ENCODE results near the gene EHF.

EHF gene

DNA sequence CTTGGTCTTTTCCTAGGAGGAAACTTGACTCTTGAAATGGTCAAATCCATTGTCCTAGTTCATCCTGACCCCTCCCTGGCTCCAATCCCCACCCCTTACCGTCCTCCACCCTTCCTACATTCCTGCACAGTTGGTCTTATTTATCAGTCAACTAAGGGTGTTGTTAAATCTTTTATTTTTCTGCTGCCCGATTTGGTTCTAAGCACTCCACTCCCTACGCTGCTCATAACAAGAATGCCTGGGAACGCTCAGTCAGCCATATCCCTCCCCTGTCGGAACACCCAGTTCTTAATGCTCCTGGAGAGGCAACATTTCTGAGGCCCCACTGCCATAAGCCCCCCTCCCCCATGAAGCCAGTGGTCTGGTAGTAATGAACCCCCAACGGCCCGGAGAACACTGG lies 9.7 kb downstream of the EHF start:
- H3K36me3 Mint-ChIP-seq, result no peaks in the 10 kb centered on the region
- peaks cover 14% of the 10 kb centered on the region for H3K4me1 Mint-ChIP-seq
- peaks cover 1% of the 10 kb centered on the region for H3K27me3 Mint-ChIP-seq
- H3K4me3 Mint-ChIP-seq, result no peak overlapping the region
- H3K9me3 Mint-ChIP-seq, result no peaks in the 10 kb centered on the region
- no peak overlapping the region for H3K27ac Mint-ChIP-seq

DNA sequence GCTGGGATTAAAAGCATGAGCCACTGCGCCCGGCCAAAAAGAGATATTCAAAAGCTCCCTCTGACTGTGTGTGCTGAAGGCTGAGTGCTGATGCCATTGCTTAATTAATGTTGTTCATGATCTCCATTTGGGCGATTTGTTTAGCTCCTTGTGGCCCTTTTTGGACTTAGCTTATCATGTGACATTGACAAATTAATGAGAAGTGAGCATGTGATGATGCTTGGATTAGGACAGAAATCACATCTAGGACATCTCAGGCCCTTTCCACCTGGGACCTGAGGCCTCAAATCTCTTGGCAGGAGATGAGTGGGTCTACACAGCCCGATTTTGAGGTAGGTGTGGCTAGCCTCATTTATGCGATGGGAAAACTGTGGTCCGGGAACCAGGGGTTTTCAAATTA lies 10.4 kb downstream of the EHF start:
- Mint-ChIP-seq H3K36me3 (no peaks in the 10 kb centered on the region), H3K4me1 (peaks cover 14% of the 10 kb centered on the region), H3K27ac (no peak overlapping the region), H3K27me3 (peaks cover 1% of the 10 kb centered on the region), H3K4me3 (no peak overlapping the region), H3K9me3 (no peaks in the 10 kb centered on the region)

DNA sequence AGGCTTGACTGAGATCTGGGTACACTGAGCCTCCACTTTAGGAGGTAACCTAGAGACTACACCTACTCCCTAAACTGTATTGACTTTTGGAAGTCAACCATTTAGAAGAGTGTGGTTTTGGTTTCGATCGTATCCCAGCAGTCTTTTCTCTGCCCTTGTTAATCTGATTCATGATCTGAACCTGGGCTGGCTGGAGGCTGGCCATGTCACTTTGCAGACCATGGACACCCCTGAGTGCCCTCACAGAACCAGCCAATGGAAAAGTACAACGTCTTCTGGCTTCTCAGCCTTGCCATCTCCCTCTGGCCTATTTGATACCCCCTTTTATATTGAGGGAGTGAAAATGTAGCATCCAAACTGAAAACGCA lies 10.8 kb downstream of the EHF start:
- Mint-ChIP-seq H3K9me3 (no peaks in the 10 kb centered on the region), H3K27ac (no peak overlapping the region), H3K36me3 (no peaks in the 10 kb centered on the region), H3K4me1 (peaks cover 14% of the 10 kb centered on the region), H3K4me3 (no peak overlapping the region), H3K27me3 (peaks cover 1% of the 10 kb centered on the region)

DNA sequence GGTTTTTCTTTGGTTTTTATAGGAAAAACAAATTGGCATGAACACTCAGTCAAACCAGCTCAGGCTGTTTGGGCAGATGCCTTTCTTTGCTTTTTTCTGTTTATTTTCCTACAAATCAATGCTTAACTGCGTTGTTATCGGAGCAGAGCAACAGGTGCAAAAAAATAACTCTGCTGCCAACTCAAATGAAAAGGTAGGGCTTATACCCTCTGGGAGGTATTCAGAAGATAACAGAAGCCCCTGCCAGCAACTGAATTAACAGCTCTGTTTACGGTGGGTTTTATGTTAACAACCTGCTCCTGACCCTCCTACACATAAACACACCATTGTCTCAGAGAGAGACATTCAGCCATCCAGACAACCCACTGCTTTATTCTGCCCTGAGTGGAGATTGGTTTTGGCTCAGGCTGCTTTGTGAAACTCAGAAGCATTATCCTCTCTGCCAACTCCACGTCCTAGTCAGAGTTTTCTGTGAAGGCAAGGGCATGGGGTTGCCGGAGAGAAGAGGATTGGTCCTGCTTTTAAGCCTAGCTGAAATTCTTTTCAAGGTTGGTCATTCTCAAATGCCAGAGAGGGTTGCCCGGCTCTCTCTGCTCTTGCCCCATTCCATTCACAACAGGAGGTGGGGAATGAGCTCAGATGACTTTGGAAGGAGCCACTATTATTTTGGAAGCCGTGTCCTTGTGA lies 11.4 kb downstream of the EHF start:
- no peaks in the 10 kb centered on the region for H3K36me3 Mint-ChIP-seq
- no peaks in the 10 kb centered on the region for H3K9me3 Mint-ChIP-seq
- H3K4me1 Mint-ChIP-seq, result peaks cover 14% of the 10 kb centered on the region
- H3K27ac Mint-ChIP-seq, result no peak overlapping the region
- H3K4me3 Mint-ChIP-seq, result no peak overlapping the region
- peaks cover 1% of the 10 kb centered on the region for H3K27me3 Mint-ChIP-seq

DNA sequence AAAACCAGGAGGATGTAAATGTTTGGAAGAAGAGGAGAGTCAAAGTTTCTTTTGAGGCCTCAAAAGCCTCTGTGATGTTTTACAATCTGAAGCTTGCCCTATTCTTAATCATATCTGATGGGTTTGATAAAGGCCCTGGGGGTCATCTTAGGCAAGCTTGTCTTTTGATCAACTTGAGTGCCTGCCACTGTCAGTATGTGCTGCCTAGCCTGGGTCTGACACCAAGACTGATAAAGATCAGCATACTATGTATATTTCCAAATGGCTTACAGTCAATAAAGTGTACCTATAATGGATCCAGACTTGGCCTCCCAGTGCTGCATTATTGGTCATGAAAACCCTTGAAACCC lies 12.7 kb downstream of the EHF start:
- Mint-ChIP-seq H3K4me3 (no peak overlapping the region), H3K9me3 (no peaks in the 10 kb centered on the region), H3K27me3 (peaks cover 1% of the 10 kb centered on the region), H3K4me1 (peaks cover 14% of the 10 kb centered on the region), H3K27ac (no peak overlapping the region), H3K36me3 (no peaks in the 10 kb centered on the region)

DNA sequence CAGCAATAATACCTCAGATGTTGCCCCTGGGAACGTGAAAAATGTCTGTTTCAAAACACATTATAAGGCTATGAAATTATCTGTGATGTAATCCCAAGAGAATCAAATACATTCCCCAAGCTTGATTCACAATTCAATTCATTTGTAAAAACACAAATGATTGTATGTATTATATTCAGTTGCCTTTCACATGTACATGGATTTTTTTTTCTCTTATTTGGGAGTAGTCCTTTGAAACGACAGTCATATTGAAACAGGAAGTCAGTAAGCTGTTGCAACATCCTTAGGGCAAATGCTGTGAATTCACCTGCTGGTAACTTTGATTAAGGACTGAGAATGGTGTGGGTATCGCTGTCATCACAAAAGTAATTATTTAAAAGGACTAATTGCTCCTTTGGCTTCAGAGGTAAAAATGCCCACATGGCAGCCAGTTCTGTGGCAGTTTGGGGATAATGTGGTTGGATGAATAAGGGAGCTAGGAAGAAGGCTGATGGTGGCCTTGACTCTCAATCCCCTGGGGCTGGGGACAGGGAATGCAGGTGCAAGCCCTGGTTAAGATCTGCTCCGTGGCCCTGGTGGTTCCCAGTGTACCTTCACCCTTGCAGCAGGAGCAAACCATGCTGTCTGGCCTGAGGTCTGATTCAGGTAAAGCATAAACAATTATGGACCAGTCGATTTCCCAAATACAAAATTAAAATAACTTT lies 13.2 kb downstream of the EHF start:
- no peaks in the 10 kb centered on the region for H3K36me3 Mint-ChIP-seq
- no peaks in the 10 kb centered on the region for H3K27me3 Mint-ChIP-seq
- no peaks in the 10 kb centered on the region for H3K9me3 Mint-ChIP-seq
- no peak overlapping the region for H3K4me3 Mint-ChIP-seq
- H3K4me1 Mint-ChIP-seq, result peaks cover 14% of the 10 kb centered on the region
- no peak overlapping the region for H3K27ac Mint-ChIP-seq

DNA sequence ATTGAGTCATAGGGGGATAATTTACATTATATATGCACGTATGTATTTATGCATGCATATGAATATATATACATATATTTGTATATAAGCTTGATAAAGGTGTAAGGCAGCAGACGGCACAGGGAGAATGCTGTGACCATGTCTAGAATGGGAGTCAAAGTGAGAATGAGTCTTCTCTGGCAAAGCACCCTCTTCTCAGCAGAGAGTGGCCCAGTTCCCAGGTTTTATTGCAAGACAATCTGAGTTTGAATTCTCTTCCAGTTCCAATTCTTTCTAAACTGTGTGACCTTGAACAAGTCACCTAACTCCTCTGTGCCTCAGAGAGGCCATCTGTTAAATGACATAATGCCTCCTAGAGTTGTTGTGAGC lies 13.8 kb downstream of the EHF start:
- Mint-ChIP-seq H3K9me3 (no peaks in the 10 kb centered on the region), H3K4me1 (peaks cover 14% of the 10 kb centered on the region), H3K4me3 (no peak overlapping the region), H3K27ac (no peak overlapping the region), H3K27me3 (no peaks in the 10 kb centered on the region), H3K36me3 (no peaks in the 10 kb centered on the region)

DNA sequence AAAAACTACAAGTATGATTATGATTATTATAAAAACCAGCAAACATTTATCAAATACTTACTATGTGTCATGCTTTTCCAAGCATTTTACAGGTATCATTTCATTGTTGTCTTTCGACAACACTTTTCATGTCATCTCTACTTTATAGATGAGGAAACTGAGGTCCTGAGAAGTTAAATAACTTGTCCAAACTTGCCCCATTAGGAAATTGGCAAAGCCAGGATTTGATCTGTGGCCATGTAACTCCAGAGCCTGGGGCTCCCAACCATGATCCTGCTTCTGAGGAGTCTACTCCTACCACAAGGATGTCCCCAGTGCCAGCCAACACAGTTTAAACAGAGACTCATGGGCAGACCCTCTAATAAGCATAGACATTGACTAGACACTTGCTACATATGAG lies 15.2 kb downstream of the EHF start:
- Mint-ChIP-seq H3K4me1 (peaks cover 14% of the 10 kb centered on the region), H3K4me3 (no peak overlapping the region), H3K27me3 (no peaks in the 10 kb centered on the region), H3K9me3 (no peaks in the 10 kb centered on the region), H3K27ac (no peak overlapping the region), H3K36me3 (no peaks in the 10 kb centered on the region)

DNA sequence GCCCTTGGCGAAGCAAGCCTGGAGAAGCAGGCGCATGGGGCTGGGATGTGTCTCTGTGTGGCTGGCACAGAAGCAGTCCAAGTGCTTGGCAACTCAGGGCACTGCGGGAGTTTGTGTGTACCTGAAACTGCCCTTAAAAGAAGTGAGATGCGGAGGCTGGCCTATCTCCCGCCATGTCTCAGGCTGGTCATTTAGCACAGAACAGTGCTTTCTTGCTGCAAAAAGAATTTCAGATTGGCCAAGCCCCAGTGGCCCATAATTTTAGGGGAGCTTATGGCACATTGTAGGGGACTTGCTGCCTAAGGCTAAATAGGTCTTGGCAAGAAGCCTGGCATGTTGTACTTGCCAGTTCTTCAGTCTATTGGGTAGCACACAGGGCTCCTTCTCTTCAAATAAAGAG lies 16.4 kb downstream of the EHF start:
- Mint-ChIP-seq H3K9me3 (no peaks in the 10 kb centered on the region), H3K36me3 (no peaks in the 10 kb centered on the region), H3K27me3 (no peaks in the 10 kb centered on the region), H3K27ac (no peak overlapping the region), H3K4me3 (no peak overlapping the region), H3K4me1 (peaks cover 14% of the 10 kb centered on the region)

DNA sequence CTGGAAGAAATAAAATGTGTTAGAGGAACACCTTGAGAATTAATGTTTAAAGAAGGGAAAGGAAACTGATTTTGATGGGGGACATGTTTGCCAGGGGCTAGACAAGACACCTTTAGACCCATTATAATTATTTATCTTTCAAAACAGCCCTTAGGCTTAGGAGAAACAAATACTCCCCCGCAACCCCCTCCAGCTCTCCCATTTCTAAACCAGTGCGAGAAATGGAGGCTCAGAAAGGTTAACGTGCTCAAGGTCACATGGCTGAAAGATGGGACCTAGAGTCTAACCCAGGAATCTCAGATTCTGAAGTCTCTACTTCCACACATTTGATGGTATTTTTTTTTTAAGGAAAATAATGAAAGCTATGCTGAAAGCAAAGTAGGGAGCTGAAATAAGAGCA lies 18.0 kb downstream of the EHF start:
- peaks cover 10% of the 10 kb centered on the region for H3K27me3 Mint-ChIP-seq
- H3K27ac Mint-ChIP-seq, result no peak overlapping the region
- no peak overlapping the region for H3K4me3 Mint-ChIP-seq
- peaks cover 7% of the 10 kb centered on the region for H3K4me1 Mint-ChIP-seq
- no peaks in the 10 kb centered on the region for H3K9me3 Mint-ChIP-seq
- no peaks in the 10 kb centered on the region for H3K36me3 Mint-ChIP-seq

DNA sequence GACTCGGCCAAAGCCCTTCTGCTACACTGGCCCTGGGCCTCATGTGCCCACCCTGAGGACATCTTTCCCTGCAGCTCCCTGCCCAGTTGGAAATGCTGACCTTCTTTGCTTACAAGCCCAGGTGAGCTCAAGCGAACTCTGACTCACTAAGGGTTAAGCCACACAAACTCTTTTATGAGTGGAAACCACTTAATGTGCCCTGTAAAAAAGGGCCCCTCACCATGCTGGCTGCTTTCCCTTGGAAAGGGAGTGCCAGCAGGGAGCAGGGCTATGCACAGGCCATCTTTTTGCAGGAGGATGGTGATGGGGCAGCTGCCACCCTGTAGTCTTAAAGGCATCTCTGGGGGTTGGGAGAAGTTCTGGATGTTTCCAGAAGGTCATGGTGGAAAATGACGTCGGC lies 18.7 kb downstream of the EHF start:
- Mint-ChIP-seq H3K9me3 (no peaks in the 10 kb centered on the region), H3K36me3 (no peaks in the 10 kb centered on the region), H3K4me1 (peaks cover under 1% of the 10 kb centered on the region), H3K4me3 (no peak overlapping the region), H3K27me3 (peaks cover 10% of the 10 kb centered on the region), H3K27ac (no peak overlapping the region)

DNA sequence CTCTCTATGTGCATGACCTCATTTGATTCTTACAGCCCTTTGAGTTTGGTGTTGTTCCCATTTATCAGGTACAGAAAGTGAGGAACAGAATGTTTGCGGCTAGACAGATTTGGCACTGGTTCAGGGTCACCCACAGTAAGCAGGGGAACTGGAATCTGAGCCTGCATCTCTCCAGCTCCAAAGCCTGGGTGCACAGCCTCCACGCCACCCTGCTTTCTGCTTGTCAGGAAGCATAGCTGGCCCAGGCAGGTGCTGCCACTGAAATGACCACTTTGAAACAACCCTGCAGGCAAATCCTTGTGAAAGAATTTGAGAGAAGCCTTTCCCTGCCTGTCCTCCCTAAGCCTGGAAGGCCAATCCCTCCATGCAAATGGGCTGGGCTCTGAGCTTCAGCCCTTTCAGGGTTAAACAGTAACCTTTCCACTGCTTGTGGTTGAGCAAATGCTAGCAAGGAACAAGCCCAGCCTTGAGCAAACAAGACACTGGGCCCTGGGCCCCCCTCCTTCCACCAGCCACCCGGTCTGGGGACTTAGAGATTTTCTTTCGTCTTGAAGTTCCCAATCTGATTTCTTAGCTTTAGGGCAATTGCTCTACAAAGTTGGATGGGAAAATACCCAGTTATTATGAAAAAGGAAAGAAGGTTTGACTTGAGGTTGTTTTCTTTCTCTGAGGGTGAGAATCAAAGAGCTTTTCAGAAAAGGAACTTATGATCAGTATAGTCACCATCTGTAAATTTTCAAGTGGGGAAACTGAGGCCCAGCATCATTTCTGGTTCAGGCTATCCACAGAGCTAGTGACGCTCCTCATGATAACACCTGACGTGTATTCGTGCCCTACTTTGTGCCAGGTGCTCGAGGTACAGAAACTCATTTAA lies 19.4 kb downstream of the EHF start:
- no peak overlapping the region for H3K4me3 Mint-ChIP-seq
- no peak overlapping the region for H3K27ac Mint-ChIP-seq
- no peaks in the 10 kb centered on the region for H3K9me3 Mint-ChIP-seq
- H3K27me3 Mint-ChIP-seq, result peaks cover 11% of the 10 kb centered on the region
- no peaks in the 10 kb centered on the region for H3K36me3 Mint-ChIP-seq
- no peaks in the 10 kb centered on the region for H3K4me1 Mint-ChIP-seq

DNA sequence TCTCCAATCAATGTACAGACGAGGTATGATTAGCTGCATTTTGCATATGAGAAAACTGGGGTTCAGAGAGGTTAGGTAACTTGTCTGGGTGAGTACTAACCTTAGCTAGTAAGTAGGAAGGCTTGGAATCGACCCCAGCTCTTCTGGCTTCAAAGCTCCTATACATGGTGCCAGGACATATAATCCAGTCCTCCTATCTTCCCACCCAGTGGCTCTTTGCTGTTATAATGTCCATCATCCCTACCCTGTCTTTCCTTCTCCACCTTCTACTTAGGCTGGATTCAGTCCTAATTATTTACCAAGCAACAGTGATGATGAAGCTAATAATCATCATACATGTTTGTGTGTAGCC lies 20.0 kb downstream of the EHF start:
- no peak overlapping the region for H3K27ac Mint-ChIP-seq

DNA sequence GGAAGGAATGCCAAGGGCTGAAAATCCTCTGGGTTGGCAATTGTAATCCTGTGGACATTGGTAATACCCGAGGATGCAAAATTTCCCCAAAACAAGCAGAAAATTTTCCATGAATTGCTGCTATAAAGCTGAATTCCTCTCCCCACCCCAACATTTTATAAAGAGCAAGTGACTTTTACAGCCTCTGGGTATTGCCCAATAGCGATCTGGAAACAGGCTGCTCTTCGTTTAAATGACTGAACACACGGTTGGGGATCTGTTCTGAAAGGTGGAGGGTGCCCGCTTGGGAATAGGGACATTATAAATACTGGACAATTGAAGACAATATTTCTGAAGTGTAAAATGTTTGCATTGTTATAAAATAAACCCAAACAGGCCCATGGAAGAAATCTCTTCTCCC lies 20.6 kb downstream of the EHF start:
- Mint-ChIP-seq H3K4me1 (no peaks in the 10 kb centered on the region), H3K9me3 (no peaks in the 10 kb centered on the region), H3K27ac (no peak overlapping the region), H3K36me3 (no peaks in the 10 kb centered on the region), H3K4me3 (no peak overlapping the region), H3K27me3 (peaks cover 14% of the 10 kb centered on the region)

More for the DNA sequence above, 20.0 kb downstream of the EHF start:
- H3K36me3 Mint-ChIP-seq, result no peaks in the 10 kb centered on the region
- H3K9me3 Mint-ChIP-seq, result no peaks in the 10 kb centered on the region
- H3K4me1 Mint-ChIP-seq, result no peaks in the 10 kb centered on the region
- H3K4me3 Mint-ChIP-seq, result no peak overlapping the region
- H3K27me3 Mint-ChIP-seq, result peaks cover 14% of the 10 kb centered on the region

DNA sequence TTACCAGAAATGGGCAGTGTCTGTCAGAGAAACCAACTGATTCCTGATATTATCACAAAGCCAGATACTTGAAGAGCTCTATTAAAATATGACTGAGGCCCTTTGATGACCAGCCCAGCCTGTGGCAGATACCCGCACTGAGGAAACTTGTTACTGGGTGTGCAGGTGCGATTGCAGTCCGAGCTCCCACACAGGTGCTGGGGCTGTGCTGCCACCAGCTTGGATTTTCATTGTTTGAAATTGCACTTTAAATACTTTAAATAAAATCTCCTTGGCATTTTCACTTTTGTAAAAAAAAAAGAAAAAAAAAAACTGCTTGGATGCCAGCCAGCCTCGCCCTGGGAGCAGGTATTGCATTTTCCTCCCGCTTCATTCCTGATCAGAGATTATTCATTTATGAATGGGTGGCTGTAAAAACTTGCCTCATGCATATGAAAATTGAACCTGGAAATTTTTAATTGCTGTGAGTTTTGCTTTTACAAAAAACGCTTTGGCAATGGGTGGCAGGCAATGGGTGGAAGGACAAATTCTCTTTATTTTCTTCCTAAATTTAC lies 21.2 kb downstream of the EHF start:
- Mint-ChIP-seq H3K27me3 (peaks cover 14% of the 10 kb centered on the region), H3K4me1 (no peaks in the 10 kb centered on the region), H3K4me3 (no peak overlapping the region), H3K36me3 (no peaks in the 10 kb centered on the region), H3K27ac (no peak overlapping the region), H3K9me3 (no peaks in the 10 kb centered on the region)

DNA sequence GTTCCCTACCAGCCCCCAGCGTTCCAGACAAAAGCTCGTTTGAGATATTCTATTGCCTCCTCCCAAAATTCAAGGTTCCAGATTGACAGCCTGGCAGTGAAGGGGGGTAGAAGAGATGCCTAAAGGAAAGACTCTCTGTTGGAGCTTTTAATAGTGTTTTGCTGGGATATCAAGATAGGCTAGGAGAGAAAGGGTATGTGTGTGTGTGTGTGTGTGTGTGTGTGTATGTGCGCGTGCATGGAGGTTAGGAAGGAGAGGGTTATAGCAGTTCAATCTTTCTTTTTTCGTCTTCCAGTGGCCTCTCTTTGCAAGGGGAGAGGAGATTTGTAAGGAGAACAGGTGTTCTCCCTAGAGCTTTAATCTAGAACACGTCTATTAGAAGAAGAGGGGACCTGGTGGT lies 22.0 kb downstream of the EHF start:
- H3K27ac Mint-ChIP-seq, result no peak overlapping the region
- no peaks in the 10 kb centered on the region for H3K4me1 Mint-ChIP-seq
- no peaks in the 10 kb centered on the region for H3K9me3 Mint-ChIP-seq
- H3K36me3 Mint-ChIP-seq, result no peaks in the 10 kb centered on the region
- H3K27me3 Mint-ChIP-seq, result peaks cover 14% of the 10 kb centered on the region
- no peak overlapping the region for H3K4me3 Mint-ChIP-seq
